ENCODE results near the gene ROBO1.

DNA sequence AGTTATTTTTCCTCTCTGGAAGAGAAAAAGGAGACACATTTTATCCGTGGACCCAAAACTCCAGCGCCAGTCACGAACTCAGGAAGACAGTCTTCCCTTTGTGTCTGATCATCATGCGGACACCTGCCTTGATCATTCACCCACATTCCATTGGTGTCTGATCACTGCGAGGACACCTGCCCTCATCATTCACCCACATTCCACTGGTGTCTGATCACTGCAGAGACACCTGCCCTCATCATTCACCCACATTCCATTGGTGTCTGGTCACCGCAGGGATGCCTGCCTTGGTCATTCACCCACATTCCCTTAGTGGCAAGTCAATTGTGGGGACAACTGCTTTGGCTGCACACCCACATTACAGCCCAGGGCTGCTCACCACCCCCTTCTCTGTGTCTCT, 148.9 kb downstream of the ROBO1 start:
- TF ChIP-seq, protein P1, sequence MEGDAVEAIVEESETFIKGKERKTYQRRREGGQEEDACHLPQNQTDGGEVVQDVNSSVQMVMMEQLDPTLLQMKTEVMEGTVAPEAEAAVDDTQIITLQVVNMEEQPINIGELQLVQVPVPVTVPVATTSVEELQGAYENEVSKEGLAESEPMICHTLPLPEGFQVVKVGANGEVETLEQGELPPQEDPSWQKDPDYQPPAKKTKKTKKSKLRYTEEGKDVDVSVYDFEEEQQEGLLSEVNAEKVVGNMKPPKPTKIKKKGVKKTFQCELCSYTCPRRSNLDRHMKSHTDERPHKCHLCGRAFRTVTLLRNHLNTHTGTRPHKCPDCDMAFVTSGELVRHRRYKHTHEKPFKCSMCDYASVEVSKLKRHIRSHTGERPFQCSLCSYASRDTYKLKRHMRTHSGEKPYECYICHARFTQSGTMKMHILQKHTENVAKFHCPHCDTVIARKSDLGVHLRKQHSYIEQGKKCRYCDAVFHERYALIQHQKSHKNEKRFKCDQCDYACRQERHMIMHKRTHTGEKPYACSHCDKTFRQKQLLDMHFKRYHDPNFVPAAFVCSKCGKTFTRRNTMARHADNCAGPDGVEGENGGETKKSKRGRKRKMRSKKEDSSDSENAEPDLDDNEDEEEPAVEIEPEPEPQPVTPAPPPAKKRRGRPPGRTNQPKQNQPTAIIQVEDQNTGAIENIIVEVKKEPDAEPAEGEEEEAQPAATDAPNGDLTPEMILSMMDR (IDR thresholded peaks at IDR 0.05; ENCODE audit: extremely low read depth in 1 of 2, insufficient read depth in 1 of 2, low read depth in 1 of 2, low read length in 2 of 2), result no peak
- TF ChIP-seq POLR2A (IDR thresholded peaks at IDR 0.05; ENCODE audit: low read depth, low read length) (no peak), EZH2 (IDR thresholded peaks at IDR 0.05; ENCODE audit: borderline replicate concordance, low read depth, low read length, severe bottlenecking) (no peak), POLR2AphosphoS5 (IDR thresholded peaks at IDR 0.05; ENCODE audit: insufficient read depth, low read depth, low read length) (no peak), FOS (IDR thresholded peaks at IDR 0.05; ENCODE audit: borderline replicate concordance, insufficient read depth, low read length) (no peak), JUN (IDR thresholded peaks at IDR 0.05; ENCODE audit: borderline replicate concordance, insufficient read depth, insufficient read length, low read depth) (no peak)

Data from endothelial cell of umbilical vein (primary cell).